HG03159 (cell line): ENCODE data around the gene TRERF1.

ENCODE experiments used
- ATAC-seq: cut with Tn5 transposase; IDR thresholded peaks from one replicate; pipeline ENCODE4 v1.9.1; 2021; ENCODE audit warnings: mild to moderate bottlenecking, moderate library complexity; ENCODE audit not compliant: unreplicated experiment

The TRERF1 gene

GRCh38 chr6:42260396-42260888 lies 191.3 kb downstream of the TRERF1 start:
- ATAC-seq = no peak

- ATAC-seq = no peak
Observed at GRCh38 chr6:42259841-42260395, 191.8 kb downstream of the TRERF1 start.

- ATAC-seq = no peak
Observed at GRCh38 chr6:42259286-42259685, 192.4 kb downstream of the TRERF1 start.

GRCh38 chr6:42257614-42258013 lies 194.1 kb downstream of the TRERF1 start:
- ATAC-seq = no peak

- ATAC-seq = no peak
Observed at GRCh38 chr6:42257063-42257462, 194.7 kb downstream of the TRERF1 start.

DNA sequence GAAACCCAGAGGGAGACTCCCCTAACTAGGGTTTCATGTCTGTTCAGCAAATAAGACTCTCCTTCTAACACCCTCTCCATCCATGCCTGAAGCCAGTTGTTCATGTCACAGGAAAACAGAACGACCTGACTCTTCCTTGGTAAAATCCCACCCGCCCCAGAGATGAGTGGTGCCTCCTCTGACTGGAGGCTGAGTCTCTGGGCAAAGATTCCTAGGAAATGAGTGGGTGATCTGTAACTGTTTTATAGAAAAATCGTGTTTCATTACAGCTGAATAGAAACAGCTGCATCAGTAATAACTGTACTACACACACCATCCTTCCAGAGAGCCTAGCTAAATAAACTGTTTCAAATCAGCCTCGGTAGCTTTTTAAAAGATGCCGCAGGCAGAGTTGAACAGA lies 196.7 kb downstream of the TRERF1 start:
- no peak for ATAC-seq

DNA sequence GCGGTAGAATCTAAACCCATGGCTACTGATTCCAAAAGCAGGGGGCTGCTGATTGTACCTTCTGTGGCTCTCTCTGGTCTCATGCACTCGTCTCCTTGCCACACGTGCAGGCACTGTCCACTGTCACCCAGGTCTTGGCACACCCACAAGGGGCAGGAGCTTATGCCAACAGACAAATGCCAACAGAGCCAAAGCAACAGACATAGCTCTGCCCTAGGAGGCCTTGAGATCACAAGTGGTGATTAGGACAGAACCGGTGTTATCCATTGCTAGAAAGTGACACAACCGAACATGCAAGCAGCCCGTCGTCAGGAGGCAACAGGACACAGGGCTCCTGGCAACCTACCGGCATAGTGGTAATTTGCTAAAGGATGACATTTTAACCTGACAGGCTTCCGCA lies 197.2 kb downstream of the TRERF1 start:
- ATAC-seq = no peak

DNA sequence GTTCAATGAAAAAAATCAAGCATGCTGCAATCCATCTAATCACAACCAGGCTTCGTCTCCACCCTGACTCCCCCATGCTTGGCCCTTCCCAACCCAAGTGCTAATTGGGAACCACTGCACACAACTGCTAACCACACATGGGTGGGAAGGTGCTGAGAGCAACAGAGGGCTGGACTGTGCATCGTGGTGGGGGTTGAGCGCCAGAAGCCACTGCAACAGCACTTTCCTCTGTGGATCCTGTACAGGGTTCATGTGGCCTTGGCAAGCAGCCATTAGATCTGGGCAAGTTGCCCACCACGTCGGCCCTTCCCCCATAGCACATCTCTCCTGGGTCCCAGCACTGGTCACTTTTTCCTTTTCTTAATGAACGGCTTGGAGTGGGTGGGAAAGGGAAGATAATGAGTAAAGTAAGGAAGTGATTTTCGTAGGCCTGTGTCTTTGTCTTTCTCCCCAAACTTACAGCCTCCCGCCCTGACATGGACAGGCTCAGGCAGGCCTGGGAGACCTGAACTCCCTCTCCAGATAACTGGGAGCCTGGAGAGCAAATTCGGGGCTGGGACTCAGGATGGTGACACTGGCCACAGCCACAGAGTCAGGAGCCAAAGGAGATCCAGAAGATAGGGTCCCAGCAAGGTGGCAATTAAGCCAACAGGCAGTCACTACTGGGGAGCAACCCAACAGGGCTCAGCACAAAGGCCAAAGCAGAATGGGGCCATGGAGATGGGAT lies 199.7 kb downstream of the TRERF1 start:
- ATAC-seq = no peak

GRCh38 chr6:42251500-42251899 lies 200.2 kb downstream of the TRERF1 start:
- ATAC-seq = no peak

- ATAC-seq = no peak
Observed at GRCh38 chr6:42250274-42250931, 201.3 kb downstream of the TRERF1 start.

GRCh38 chr6:42249279-42249678 lies 202.4 kb downstream of the TRERF1 start:
- no peak for ATAC-seq

DNA sequence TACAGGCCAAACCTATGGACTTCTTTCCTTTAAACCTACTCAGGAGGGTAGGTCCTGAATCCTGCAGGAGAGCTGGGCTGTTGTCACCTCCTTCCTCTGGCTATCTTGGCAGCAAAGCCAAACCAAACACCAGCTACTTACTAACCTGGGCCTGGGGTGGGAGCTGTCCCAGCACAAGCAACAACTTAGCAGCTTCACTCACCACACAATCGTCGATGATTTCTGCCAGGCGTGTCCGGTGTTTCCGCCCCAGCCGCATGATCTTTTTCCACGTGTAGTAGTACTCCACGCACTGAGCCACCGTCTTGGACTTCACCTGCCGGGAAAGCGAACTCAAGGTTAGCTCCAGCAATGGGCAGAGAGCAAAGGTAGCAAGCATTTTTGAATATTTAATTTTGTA lies 208.7 kb downstream of the TRERF1 start:
- ATAC-seq = no peak

DNA sequence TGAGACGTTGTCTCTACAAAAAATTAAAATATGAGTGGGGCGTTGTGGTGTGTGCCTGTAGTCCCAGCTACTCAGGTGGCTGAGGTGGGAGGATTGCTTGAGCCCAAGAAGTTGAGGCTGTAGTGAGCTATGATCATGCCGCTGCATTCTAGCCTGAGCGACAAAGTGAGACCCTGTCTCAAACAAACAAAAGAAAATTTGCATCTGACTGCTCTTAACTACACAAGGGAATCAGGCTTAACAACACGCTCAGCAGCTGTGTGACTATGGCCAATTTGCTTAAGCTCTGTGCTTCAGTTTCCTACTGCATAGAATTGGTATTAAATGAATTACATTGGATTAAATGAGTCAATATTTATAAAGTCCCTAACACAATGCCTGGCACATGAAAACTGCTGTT lies 209.8 kb downstream of the TRERF1 start:
- no peak for ATAC-seq

GRCh38 chr6:42239736-42240375 lies 211.9 kb downstream of the TRERF1 start:
- no peak for ATAC-seq

GRCh38 chr6:42239333-42239732 lies 212.4 kb downstream of the TRERF1 start:
- no peak for ATAC-seq

DNA sequence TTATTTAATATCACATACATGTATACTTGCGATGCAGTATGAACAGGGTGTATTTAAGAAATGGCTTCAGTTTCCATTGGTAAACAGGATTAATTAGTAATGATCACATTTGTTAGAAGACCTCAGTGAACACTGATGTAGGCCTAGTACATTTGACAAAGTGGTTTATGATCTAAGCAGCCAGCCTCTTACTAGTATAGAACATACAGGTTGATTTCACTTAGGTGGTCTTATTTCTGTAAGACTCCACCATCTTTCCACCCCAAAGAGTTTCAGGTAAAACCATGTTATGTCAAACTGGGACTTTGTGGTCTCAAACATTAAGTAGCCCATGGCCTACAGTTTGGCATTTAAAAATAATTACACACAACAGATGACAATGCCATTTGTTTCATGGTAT lies 213.9 kb downstream of the TRERF1 start:
- no peak for ATAC-seq

DNA sequence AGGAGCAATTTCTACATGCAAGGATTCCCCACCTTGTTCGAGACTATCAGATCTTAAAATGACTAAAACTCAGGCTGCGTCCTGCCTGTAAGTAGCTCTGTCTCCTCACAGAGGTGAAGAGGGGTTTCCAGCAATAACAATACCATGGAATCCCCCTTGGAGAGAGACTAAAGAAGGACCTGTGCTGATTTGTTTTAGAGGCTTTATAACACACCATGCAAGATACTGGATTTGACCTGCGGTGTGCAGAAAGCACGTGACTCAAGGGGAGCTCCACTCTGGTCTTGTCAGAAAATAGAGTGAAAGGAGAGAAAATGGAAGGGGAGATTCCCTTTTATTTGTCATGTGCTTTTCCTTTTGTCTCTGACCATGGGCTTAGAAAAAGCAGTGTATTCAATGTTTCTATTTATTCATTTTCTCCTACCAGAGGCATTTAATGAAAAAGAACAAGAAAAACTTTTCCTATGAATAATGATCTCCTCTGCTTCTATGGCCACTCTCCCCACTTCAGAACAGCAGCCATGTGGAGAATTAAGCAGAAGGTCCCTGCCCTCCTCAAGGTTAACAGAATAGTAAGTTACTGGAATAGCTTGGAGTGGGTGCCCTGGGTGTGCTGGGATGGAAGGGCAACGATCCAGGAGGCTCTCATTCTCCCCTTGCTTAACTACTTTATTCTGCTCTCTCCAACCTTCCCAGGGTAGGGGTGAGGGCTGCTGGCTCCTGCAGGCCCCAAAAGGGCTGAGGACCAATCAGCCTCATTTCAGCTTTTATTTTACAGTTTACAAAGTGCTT lies 214.8 kb downstream of the TRERF1 start:
- ATAC-seq = no peak

GRCh38 chr6:42236030-42236429 lies 215.7 kb downstream of the TRERF1 start:
- no peak for ATAC-seq

- ATAC-seq = no peak
Observed at GRCh38 chr6:42232035-42232434, 219.7 kb downstream of the TRERF1 start.

GRCh38 chr6:42230345-42231321 lies 221.1 kb downstream of the TRERF1 start:
- ATAC-seq = no peak
